Esophagus muscularis mucosa (tissue), 3 donors: ENCODE data around the gene PTPN1.

Experiments used
- POLR2A ChIP-seq: fragments of 450-650 bp; IDR thresholded peaks from one replicate; pipeline ENCODE4 v1.6.1; 2017; ENCODE audit warnings: antibody characterized with exemption, moderate library complexity, mild to moderate bottlenecking, low read depth
- POLR2AphosphoS5 ChIP-seq, 2 donors: sonication (generic); formaldehyde crosslinking; IDR thresholded peaks; one replicate each; pipeline ENCODE4 v1.6.1; 2017; ENCODE audit warnings: antibody characterized with exemption in 2 of 2
- TF ChIP-seq, protein P1 (sequence below), 3 experiments: fragments of 200-600 bp in 2 of 3; fragments of 450-650 bp in 1 of 3; sonication (generic) in 2 of 3; IDR thresholded peaks; one replicate each; pipeline ENCODE4 v1.5.1; 2017 to 2019; ENCODE audit warnings: antibody characterized with exemption in 3 of 3, mild to moderate bottlenecking in 2 of 3, moderate library complexity in 1 of 3

DNA sequence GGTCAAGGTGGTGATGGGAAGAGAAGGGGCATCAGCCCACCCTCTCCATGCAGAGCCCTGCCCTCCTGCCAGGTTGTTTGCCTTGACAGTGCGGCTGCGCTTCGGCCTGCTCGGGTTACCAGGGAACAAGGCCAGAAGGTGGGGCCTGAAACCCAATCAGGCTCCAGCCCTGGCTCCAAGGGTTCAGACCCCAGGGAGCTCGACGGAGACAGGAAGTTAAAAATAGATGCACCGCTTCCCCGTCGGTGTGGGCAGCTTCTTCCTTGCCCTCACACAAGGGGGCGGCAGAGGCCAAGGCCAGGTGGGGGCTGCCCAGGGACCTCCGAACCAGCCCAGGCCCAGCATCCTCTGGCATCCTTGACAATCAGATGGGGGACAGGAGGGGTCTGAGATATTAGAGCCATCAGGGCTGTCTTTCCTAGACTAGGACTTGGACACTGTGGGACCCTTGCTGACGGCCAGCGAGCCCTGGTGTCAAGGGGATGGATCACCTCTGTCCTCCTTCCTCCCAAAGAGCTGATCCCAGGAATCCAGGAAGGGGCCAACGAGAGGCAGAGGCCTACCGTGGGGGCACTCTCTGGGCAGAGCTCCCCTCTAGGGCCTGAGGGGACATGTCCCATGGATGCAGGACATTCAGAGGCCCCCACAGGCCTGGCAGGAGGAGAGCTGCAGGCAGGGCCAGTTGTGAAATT is 115.9 kb downstream of the PTPN1 start:
- TF ChIP-seq, protein P1, sequence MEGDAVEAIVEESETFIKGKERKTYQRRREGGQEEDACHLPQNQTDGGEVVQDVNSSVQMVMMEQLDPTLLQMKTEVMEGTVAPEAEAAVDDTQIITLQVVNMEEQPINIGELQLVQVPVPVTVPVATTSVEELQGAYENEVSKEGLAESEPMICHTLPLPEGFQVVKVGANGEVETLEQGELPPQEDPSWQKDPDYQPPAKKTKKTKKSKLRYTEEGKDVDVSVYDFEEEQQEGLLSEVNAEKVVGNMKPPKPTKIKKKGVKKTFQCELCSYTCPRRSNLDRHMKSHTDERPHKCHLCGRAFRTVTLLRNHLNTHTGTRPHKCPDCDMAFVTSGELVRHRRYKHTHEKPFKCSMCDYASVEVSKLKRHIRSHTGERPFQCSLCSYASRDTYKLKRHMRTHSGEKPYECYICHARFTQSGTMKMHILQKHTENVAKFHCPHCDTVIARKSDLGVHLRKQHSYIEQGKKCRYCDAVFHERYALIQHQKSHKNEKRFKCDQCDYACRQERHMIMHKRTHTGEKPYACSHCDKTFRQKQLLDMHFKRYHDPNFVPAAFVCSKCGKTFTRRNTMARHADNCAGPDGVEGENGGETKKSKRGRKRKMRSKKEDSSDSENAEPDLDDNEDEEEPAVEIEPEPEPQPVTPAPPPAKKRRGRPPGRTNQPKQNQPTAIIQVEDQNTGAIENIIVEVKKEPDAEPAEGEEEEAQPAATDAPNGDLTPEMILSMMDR (IDR thresholded peaks at IDR 0.05) = peak; percentile 69 to 80 (median 70)
- peak in 1 of 2 donors; percentile 45 for TF ChIP-seq POLR2AphosphoS5 (IDR thresholded peaks at IDR 0.05)
- TF ChIP-seq POLR2A = no peak
